Fibroblast of lung (primary cell): Measurements from ENCODE around the gene P2RY4. TPM values are rescaled to one million over a fixed set of nuclear protein-coding genes. Genes with fewer than 3 reads are reported as not detected.
"Not testable (repeated sequence)": the region's sequence is repeated elsewhere in the genome, so short reads cannot be mapped to it uniquely, and the experiment has no call there.

ENCODE experiments used
- DNase-seq, 2 donors: peaks; one replicate each; pipeline versions ENCODE4 v3.0.0 to v3.0.0-alpha.2; 2010; ENCODE audit warnings: low read depth in 2 of 2
- H2AFZ ChIP-seq: 2 replicates; pipeline ENCODE4 v1.5.1; 2012; ENCODE audit warnings: low read length, control low read depth, inconsistent platforms
- H3K27ac ChIP-seq: 2 replicates; pipeline ENCODE4 v1.5.1; 2011; ENCODE audit warnings: low read length, control low read depth; ENCODE audit not compliant: insufficient read depth
- H3K27me3 ChIP-seq: 2 replicates; pipeline ENCODE4 v1.5.1; 2011; ENCODE audit warnings: mild to moderate bottlenecking, low read length; ENCODE audit not compliant: control insufficient read depth, insufficient read depth
- H3K36me3 ChIP-seq: 2 replicates; pipeline ENCODE4 v1.5.1; 2011; ENCODE audit warnings: low read length; ENCODE audit not compliant: control insufficient read depth, insufficient read depth
- H3K4me1 ChIP-seq: 2 replicates; pipeline ENCODE4 v1.5.1; 2011; ENCODE audit warnings: low read length; ENCODE audit not compliant: control insufficient read depth, insufficient read depth; ENCODE audit errors: extremely low read depth
- H3K4me2 ChIP-seq: 2 replicates; pipeline ENCODE4 v1.5.1; 2011; ENCODE audit warnings: low read length, control low read depth; ENCODE audit not compliant: insufficient read depth; ENCODE audit errors: extremely low read depth
- H3K4me3 ChIP-seq, 4 experiments: fragments of 200-600 bp in 1 of 4; sonication (generic) in 1 of 4; replicated peaks in 1 of 4; 2 replicates each; pipeline ENCODE4 v1.5.1; 2011 to 2016; ENCODE audit warnings: low read length in 4 of 4, low read depth in 3 of 4, mild to moderate bottlenecking in 3 of 4, control low read depth in 2 of 4, inconsistent platforms in 1 of 4, mixed read lengths in 1 of 4; ENCODE audit not compliant: insufficient read depth in 1 of 4; ENCODE audit errors: control extremely low read depth in 1 of 4
- H3K79me2 ChIP-seq: 2 replicates; pipeline ENCODE4 v1.5.1; 2012; ENCODE audit warnings: mild to moderate bottlenecking, low read length, inconsistent platforms; ENCODE audit not compliant: control insufficient read depth, insufficient read depth
- H3K9ac ChIP-seq: 2 replicates; pipeline ENCODE4 v1.5.1; 2011; ENCODE audit warnings: mild to moderate bottlenecking, low read length, control low read depth; ENCODE audit not compliant: insufficient read depth
- H3K9me3 ChIP-seq: 2 replicates; pipeline ENCODE4 v1.5.1; 2012; ENCODE audit warnings: low read depth, low read length; ENCODE audit not compliant: control insufficient read depth, insufficient read depth
- H4K20me1 ChIP-seq: 2 replicates; pipeline ENCODE4 v1.5.1; 2011; ENCODE audit warnings: low read length; ENCODE audit not compliant: control insufficient read depth, insufficient read depth; ENCODE audit errors: extremely low read depth
- EZH2 ChIP-seq: IDR thresholded peaks from 2 replicates; pipeline ENCODE4 v1.5.1; 2012; ENCODE audit warnings: low read length, control low read depth, mild to moderate bottlenecking; ENCODE audit errors: missing control alignments
- polyA plus RNA-seq, 2 donors: library from polyadenylated mRNA; depleted of rRNA in 1 of 2; stranded (reverse) in 1 of 2; unstranded in 1 of 2; fragments of >200 nt; gene quantifications; 2 replicates each; pipeline ENCODE4 v1.2.1, GENCODE V29; 2011 to 2012; ENCODE audit warnings: missing spikeins in 1 of 2
- total RNA-seq: library from RNA; depleted of rRNA; stranded (reverse); fragments of >200 nt; gene quantifications from 2 replicates; pipeline ENCODE4 v1.2.1, GENCODE V29; 2014
- TF ChIP-seq, protein P1 (sequence below), 2 donors: IDR thresholded peaks in 1 of 2; conservative IDR thresholded peaks in 1 of 2; 1 replicate in 1 of 2; 2 replicates in 1 of 2; pipeline ENCODE4 v1.5.1; 2011 to 2012; ENCODE audit warnings: low read length in 2 of 2, control low read depth in 1 of 2, inconsistent platforms in 1 of 2, low read depth in 1 of 2, mild to moderate bottlenecking in 1 of 2

The P2RY4 gene
- total and polyA plus RNA-seq, 2 donors (not counting 1 experiment from before 2014, with no cell fraction given): under 0.01 to 0.05 TPM

DNA sequence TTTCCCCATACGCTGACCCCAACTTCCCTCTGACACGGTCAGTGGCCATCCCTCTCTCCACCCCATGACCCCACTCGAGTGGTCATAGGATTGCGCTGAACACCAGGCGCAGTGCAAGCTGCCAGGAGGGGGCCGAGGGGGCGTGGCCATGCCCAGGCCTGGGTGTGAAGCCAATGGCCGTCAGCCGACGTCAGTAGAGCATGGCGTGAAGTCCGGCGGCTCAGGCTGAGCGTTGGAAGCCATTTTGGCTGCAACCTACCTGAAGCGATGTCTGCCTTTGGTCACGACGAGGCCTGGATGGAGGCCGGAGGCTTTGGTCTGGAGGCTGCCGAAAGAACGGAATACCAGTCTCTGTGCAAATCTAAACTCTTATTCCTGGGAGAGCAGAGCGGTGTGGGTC, 21.9 kb upstream of the P2RY4 start, which contains the start of gene RAB41:
Gene RAB41 (plus strand): TSS at position 222 of the 400 bp plus-strand sequence. CDS start 46 bp downstream, at position 268.
- Histone ChIP-seq H3K9ac (no peak within 1 kb of the TSS), H3K9me3 (no peaks in the 10 kb centered on the region), H3K79me2 (no peaks in the 10 kb centered on the region), H3K4me2 (no peak within 1 kb of the TSS), H3K36me3 (no peaks in the 10 kb centered on the region), H4K20me1 (no peaks in the 10 kb centered on the region), H2AFZ (no peak within 1 kb of the TSS), H3K27me3 (no peaks in the 10 kb centered on the region), H3K4me1 (no peaks in the 10 kb centered on the region), H3K4me3 (no peak within 1 kb of the TSS), H3K27ac (no peak within 1 kb of the TSS)
- TF ChIP-seq, protein P1, sequence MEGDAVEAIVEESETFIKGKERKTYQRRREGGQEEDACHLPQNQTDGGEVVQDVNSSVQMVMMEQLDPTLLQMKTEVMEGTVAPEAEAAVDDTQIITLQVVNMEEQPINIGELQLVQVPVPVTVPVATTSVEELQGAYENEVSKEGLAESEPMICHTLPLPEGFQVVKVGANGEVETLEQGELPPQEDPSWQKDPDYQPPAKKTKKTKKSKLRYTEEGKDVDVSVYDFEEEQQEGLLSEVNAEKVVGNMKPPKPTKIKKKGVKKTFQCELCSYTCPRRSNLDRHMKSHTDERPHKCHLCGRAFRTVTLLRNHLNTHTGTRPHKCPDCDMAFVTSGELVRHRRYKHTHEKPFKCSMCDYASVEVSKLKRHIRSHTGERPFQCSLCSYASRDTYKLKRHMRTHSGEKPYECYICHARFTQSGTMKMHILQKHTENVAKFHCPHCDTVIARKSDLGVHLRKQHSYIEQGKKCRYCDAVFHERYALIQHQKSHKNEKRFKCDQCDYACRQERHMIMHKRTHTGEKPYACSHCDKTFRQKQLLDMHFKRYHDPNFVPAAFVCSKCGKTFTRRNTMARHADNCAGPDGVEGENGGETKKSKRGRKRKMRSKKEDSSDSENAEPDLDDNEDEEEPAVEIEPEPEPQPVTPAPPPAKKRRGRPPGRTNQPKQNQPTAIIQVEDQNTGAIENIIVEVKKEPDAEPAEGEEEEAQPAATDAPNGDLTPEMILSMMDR (conservative IDR thresholded peaks at IDR 0.05 in 1 of 2, IDR thresholded peaks at IDR 0.05 in 1 of 2; ENCODE audit: low read depth in 1 of 2, low read length in 2 of 2): no peak
- TF ChIP-seq EZH2: no peak
- DNase-seq: no peak

DNA sequence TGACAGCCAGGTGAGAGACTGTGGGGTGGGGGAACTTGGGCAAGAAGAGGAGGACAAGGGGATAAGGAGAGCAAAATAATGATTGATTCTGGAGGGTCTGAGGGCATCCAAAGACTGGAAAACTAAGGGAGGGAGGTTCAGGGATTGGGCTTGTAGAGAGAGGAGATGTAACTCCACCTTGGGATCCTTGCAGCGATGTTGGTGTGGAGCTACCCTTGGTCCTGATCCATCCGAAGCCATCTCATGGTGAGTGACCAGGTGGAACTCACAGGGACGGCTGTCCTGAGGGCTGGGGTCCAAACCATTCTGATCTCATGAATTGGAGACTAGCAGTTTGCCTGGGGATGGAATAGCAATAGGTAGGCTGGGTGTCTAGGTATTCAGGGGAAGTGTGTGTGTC, 20.6 kb upstream of the P2RY4 start:
- Histone ChIP-seq H3K79me2 (no peaks in the 10 kb centered on the region), H3K9me3 (no peaks in the 10 kb centered on the region), H3K27ac (no peak overlapping the region), H4K20me1 (no peaks in the 10 kb centered on the region), H3K9ac (no peak overlapping the region), H3K27me3 (no peaks in the 10 kb centered on the region), H3K36me3 (no peaks in the 10 kb centered on the region), H3K4me3 (no peak overlapping the region), H2AFZ (no peak overlapping the region), H3K4me2 (no peak overlapping the region), H3K4me1 (no peaks in the 10 kb centered on the region)
- DNase-seq: no peak
- no peak for TF ChIP-seq EZH2
- TF ChIP-seq, protein P1 (conservative IDR thresholded peaks at IDR 0.05 in 1 of 2, IDR thresholded peaks at IDR 0.05 in 1 of 2; ENCODE audit: low read depth in 1 of 2, low read length in 2 of 2): no peak

- Histone ChIP-seq H3K27ac (no peak overlapping the region), H3K4me1 (no peaks in the 10 kb centered on the region), H3K79me2 (no peaks in the 10 kb centered on the region), H3K36me3 (no peaks in the 10 kb centered on the region), H2AFZ (no peak overlapping the region), H3K27me3 (no peaks in the 10 kb centered on the region), H3K9me3 (no peaks in the 10 kb centered on the region), H4K20me1 (no peaks in the 10 kb centered on the region), H3K4me2 (no peak overlapping the region), H3K9ac (no peak overlapping the region), H3K4me3 (no peak overlapping the region)
- no peak for DNase-seq
- TF ChIP-seq, protein P1 (conservative IDR thresholded peaks at IDR 0.05 in 1 of 2, IDR thresholded peaks at IDR 0.05 in 1 of 2; ENCODE audit: low read depth in 1 of 2, low read length in 2 of 2): no peak
- TF ChIP-seq EZH2: no peak
Measured at GRCh38 chrX:70279081-70279480, 19.1 kb upstream of the P2RY4 start.

GRCh38 chrX:70274029-70274428, 14.0 kb upstream of the P2RY4 start:
- H2AFZ ChIP-seq, H3K9ac ChIP-seq, H3K36me3 ChIP-seq, H3K27ac ChIP-seq, H3K9me3 ChIP-seq, H3K4me2 ChIP-seq, DNase-seq, H4K20me1 ChIP-seq, H3K4me3 ChIP-seq, H3K27me3 ChIP-seq, H3K4me1 ChIP-seq, H3K79me2 ChIP-seq: not testable (repeated sequence)
